Neuronal stem cell (in vitro differentiated cells): ENCODE results near the gene NGDN.

Experiments used
- DNase-seq: peaks from one replicate; pipeline ENCODE4 v3.0.0-alpha.2; 2013; ENCODE audit warnings: low spot score
- H2AFZ ChIP-seq: one replicate; pipeline ENCODE4 v1.6.1; 2013; ENCODE audit warnings: mild to moderate bottlenecking, low read length, inconsistent platforms
- H2AK5ac ChIP-seq: 2 replicates; pipeline ENCODE4 v1.6.1; 2013; ENCODE audit warnings: low read depth, mild to moderate bottlenecking, inconsistent platforms, low read length, moderate library complexity, mixed read lengths
- H2BK120ac ChIP-seq: 2 replicates; pipeline ENCODE4 v1.6.1; 2013; ENCODE audit warnings: low read depth, mild to moderate bottlenecking, inconsistent platforms, low read length, moderate library complexity, mixed read lengths
- H2BK12ac ChIP-seq: one replicate; pipeline ENCODE4 v1.6.1; 2013; ENCODE audit warnings: low read length, inconsistent platforms
- H2BK15ac ChIP-seq: 2 replicates; pipeline ENCODE4 v1.6.1; 2013; ENCODE audit warnings: mild to moderate bottlenecking, low read length, inconsistent platforms, mixed read lengths
- H2BK5ac ChIP-seq: one replicate; pipeline ENCODE4 v1.6.1; 2013; ENCODE audit warnings: inconsistent platforms, mild to moderate bottlenecking, low read length, moderate library complexity
- H3K14ac ChIP-seq: one replicate; pipeline ENCODE4 v1.6.1; 2013; ENCODE audit warnings: low read length, inconsistent platforms
- H3K18ac ChIP-seq: 2 replicates; pipeline ENCODE4 v1.6.1; 2013; ENCODE audit warnings: low read length, inconsistent platforms
- H3K23ac ChIP-seq: 2 replicates; pipeline ENCODE4 v1.6.1; 2013; ENCODE audit warnings: low read depth, mild to moderate bottlenecking, mixed read lengths, low read length, inconsistent platforms; ENCODE audit not compliant: poor library complexity
- H3K27ac ChIP-seq: replicated peaks from 3 replicates; pipeline ENCODE4 v1.5.1; 2013; ENCODE audit warnings: low read length, inconsistent platforms
- H3K27me3 ChIP-seq, 3 experiments: 2 replicates each; pipeline ENCODE4 v1.6.1; 2013; ENCODE audit warnings: low read length in 3 of 3, mild to moderate bottlenecking in 2 of 3, inconsistent platforms in 1 of 3, low read depth in 1 of 3, mixed read lengths in 1 of 3, moderate library complexity in 1 of 3; ENCODE audit not compliant: control insufficient read depth in 3 of 3, insufficient read depth in 3 of 3
- H3K36me3 ChIP-seq, 2 donors: replicated peaks in 1 of 2; 2 replicates each; pipeline ENCODE4 v1.6.1; 2013; ENCODE audit warnings: low read length in 2 of 2; ENCODE audit not compliant: control insufficient read depth in 2 of 2, insufficient read depth in 2 of 2
- H3K4ac ChIP-seq: 2 replicates; pipeline ENCODE4 v1.6.1; 2013; ENCODE audit warnings: inconsistent platforms, mild to moderate bottlenecking, low read length, moderate library complexity
- H3K4me1 ChIP-seq, 2 donors: 1 replicate in 1 of 2; 2 replicates in 1 of 2; pipeline ENCODE4 v1.6.1; 2013; ENCODE audit warnings: low read length in 2 of 2, low read depth in 1 of 2; ENCODE audit not compliant: control insufficient read depth in 2 of 2, insufficient read depth in 1 of 2
- H3K4me2 ChIP-seq: one replicate; pipeline ENCODE4 v1.6.1; 2013; ENCODE audit warnings: mild to moderate bottlenecking, low read length, inconsistent platforms; ENCODE audit not compliant: insufficient read depth, poor library complexity, severe bottlenecking
- H3K4me3 ChIP-seq, 2 donors: 2 replicates each; pipeline ENCODE4 v1.5.1; 2013; ENCODE audit warnings: low read length in 2 of 2, mild to moderate bottlenecking in 2 of 2, inconsistent platforms in 1 of 2, moderate library complexity in 1 of 2
- H3K79me1 ChIP-seq: one replicate; pipeline ENCODE4 v1.6.1; 2013; ENCODE audit warnings: low read depth, mild to moderate bottlenecking, inconsistent platforms, low read length, moderate library complexity
- H3K9ac ChIP-seq: one replicate; pipeline ENCODE4 v1.6.1; 2013; ENCODE audit warnings: mild to moderate bottlenecking, low read depth, low read length, inconsistent platforms; ENCODE audit not compliant: poor library complexity
- H3K9me3 ChIP-seq, 2 donors: replicated peaks in 1 of 2; 2 replicates each; pipeline versions ENCODE3 to v1.6.1; 2013; ENCODE audit warnings: low read length in 2 of 2, mild to moderate bottlenecking in 2 of 2, inconsistent platforms in 1 of 2, low read depth in 1 of 2, mixed read lengths in 1 of 2, moderate library complexity in 1 of 2; ENCODE audit not compliant: control insufficient read depth in 2 of 2, insufficient read depth in 1 of 2
- H4K8ac ChIP-seq: one replicate; pipeline ENCODE4 v1.6.1; 2013; ENCODE audit warnings: low read depth, mild to moderate bottlenecking, inconsistent platforms, low read length, moderate library complexity
- H4K91ac ChIP-seq: one replicate; pipeline ENCODE4 v1.6.1; 2013; ENCODE audit warnings: low read length, low read depth, mild to moderate bottlenecking, inconsistent platforms; ENCODE audit not compliant: poor library complexity
- WGBS, 2 donors: extraction: QIAGEN DNeasy Blood & Tissue Kit; methylation state at CpG; one replicate each; pipeline ENCODE4 v1.1.7; 2013; ENCODE audit warnings: missing lambda C conversion rate in 2 of 2, mixed read lengths in 1 of 2; ENCODE audit not compliant: insufficient read length in 2 of 2, insufficient replicate concordance in 1 of 2; ENCODE audit errors: extremely low coverage in 2 of 2; 5-methylcytosine and 5-hydroxymethylcytosine counted together

The NGDN gene

DNA sequence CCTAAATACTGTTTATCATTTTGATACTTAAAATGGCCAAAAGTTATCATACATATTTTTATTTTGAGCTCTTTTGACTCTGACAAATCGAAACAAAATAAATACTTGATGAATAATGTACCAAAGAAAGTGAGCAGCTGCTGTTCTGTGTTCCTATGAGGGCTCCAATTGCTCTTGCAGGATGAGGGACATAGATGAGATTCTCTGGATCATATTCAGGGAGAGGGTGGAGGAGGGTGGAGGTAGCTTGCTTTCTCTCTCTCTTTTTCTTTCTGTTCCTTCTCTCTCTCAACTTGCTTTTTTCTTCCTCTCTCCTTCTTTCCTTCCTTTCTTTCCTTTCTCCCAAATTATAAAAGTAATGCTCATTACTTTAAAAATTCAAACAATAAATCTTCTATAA lies 25.2 kb upstream of the NGDN start:
- no peak overlapping the region for H3K9ac ChIP-seq
- no peaks in the 10 kb centered on the region for H3K36me3 ChIP-seq
- H3K27me3 ChIP-seq: peaks cover 0 to 19% (median 0%) of the 10 kb centered on the region in 3 experiments
- no peak overlapping the region for H2BK12ac ChIP-seq
- no peak overlapping the region for H2BK15ac ChIP-seq
- H3K4me3 ChIP-seq: no peak overlapping the region
- H3K18ac ChIP-seq: no peak overlapping the region
- H2AFZ ChIP-seq: no peak overlapping the region
- H3K4ac ChIP-seq: no peak overlapping the region
- no peak overlapping the region for H4K91ac ChIP-seq
- H3K23ac ChIP-seq: no peak overlapping the region
- no peak for DNase-seq
- H3K27ac ChIP-seq: no peak overlapping the region
- H2AK5ac ChIP-seq: no peak overlapping the region
- no CpG with 5 or more reads among the region's 1 CpG for WGBS, 2 donors
- no peaks in the 10 kb centered on the region for H3K79me1 ChIP-seq
- H3K14ac ChIP-seq: no peak overlapping the region
- no peak overlapping the region for H4K8ac ChIP-seq
- no peaks in the 10 kb centered on the region for H3K9me3 ChIP-seq
- H2BK5ac ChIP-seq: no peak overlapping the region
- H2BK120ac ChIP-seq: no peak overlapping the region
- H3K4me2 ChIP-seq: no peak overlapping the region
- H3K4me1 ChIP-seq: peaks cover 9 to 20% of the 10 kb centered on the region in 2 donors

DNA sequence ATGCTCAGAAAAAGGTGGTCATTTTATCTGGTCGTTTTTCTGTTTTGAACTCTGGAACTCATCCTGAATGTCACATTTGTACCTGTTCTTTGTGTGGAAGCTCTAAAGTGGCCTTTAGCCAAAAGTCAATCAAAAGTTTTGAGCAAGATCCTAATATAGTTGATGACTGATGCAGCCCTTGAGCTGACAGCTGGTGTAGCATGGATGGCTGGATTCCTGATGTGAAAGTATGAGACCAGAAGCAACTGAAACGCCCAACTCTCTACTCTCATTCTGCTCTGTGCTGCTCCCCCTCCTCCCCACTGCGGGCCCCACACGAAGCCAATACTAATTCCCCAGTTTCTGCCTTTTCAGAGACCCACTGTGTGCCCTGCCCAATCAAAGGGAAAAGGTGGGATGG lies 23.7 kb upstream of the NGDN start:
- Histone ChIP-seq H3K4me2 (no peak overlapping the region), H4K91ac (no peak overlapping the region), H3K14ac (no peak overlapping the region), H2AFZ (no peak overlapping the region), H2BK12ac (no peak overlapping the region), H3K4me3 (no peak overlapping the region), H3K9ac (no peak overlapping the region), H3K4ac (no peak overlapping the region), H4K8ac (no peak overlapping the region), H3K9me3 (no peaks in the 10 kb centered on the region), H3K18ac (no peak overlapping the region), H3K27ac (no peak overlapping the region), H2BK15ac (no peak overlapping the region), H2AK5ac (no peak overlapping the region), H3K27me3 (peaks cover 0 to 19% (median 0%) of the 10 kb centered on the region in 3 experiments), H2BK120ac (no peak overlapping the region), H3K23ac (no peak overlapping the region), H3K79me1 (no peaks in the 10 kb centered on the region), H3K36me3 (no peaks in the 10 kb centered on the region), H2BK5ac (no peak overlapping the region), H3K4me1 (peaks cover 8 to 18% of the 10 kb centered on the region in 2 donors)
- WGBS, 2 donors: no CpG with 5 or more reads among the region's 4 CpGs
- no peak for DNase-seq

GRCh38 chr14:23446291-23446851 lies 23.1 kb upstream of the NGDN start:
- Histone ChIP-seq H2AFZ (no peak overlapping the region), H3K4me2 (no peak overlapping the region), H2BK15ac (no peak overlapping the region), H3K79me1 (no peaks in the 10 kb centered on the region), H3K27ac (no peak overlapping the region), H4K8ac (no peak overlapping the region), H3K18ac (peak overlapping the region; percentile 42), H3K23ac (no peak overlapping the region), H3K4ac (no peak overlapping the region), H3K9ac (no peak overlapping the region), H2AK5ac (peak overlapping the region; percentile 13), H2BK5ac (no peak overlapping the region), H3K27me3 (peaks cover 0 to 21% (median 0%) of the 10 kb centered on the region in 3 experiments), H3K4me1 (peaks cover 8 to 18% of the 10 kb centered on the region in 2 donors), H4K91ac (no peak overlapping the region), H3K9me3 (no peaks in the 10 kb centered on the region), H2BK120ac (no peak overlapping the region), H3K4me3 (no peak overlapping the region), H2BK12ac (no peak overlapping the region), H3K14ac (no peak overlapping the region), H3K36me3 (no peaks in the 10 kb centered on the region)
- no CpG with 5 or more reads among the region's 4 CpGs for WGBS, 2 donors
- DNase-seq: no peak

- no peak overlapping the region for H2BK12ac ChIP-seq
- H3K9me3 ChIP-seq: peaks cover 0 to 7% of the 10 kb centered on the region in 2 donors
- H3K4ac ChIP-seq: no peak overlapping the region
- no peaks in the 10 kb centered on the region for H3K36me3 ChIP-seq
- no peak overlapping the region for H3K27ac ChIP-seq
- H3K4me1 ChIP-seq: peaks cover 6 to 13% of the 10 kb centered on the region in 2 donors
- H4K8ac ChIP-seq: no peak overlapping the region
- H3K18ac ChIP-seq: no peak overlapping the region
- no peak overlapping the region for H2BK15ac ChIP-seq
- no peak overlapping the region for H3K4me3 ChIP-seq
- no peak overlapping the region for H2BK120ac ChIP-seq
- H3K23ac ChIP-seq: no peak overlapping the region
- H3K79me1 ChIP-seq: no peaks in the 10 kb centered on the region
- H3K14ac ChIP-seq: no peak overlapping the region
- no peak for DNase-seq
- H3K27me3 ChIP-seq: peaks cover 0 to 21% (median 0%) of the 10 kb centered on the region in 3 experiments
- no peak overlapping the region for H4K91ac ChIP-seq
- no peak overlapping the region for H2BK5ac ChIP-seq
- H2AFZ ChIP-seq: peak overlapping the region; percentile 11
- no peak overlapping the region for H3K4me2 ChIP-seq
- no peak overlapping the region for H2AK5ac ChIP-seq
- no peak overlapping the region for H3K9ac ChIP-seq
- WGBS, 2 donors: no CpG with 5 or more reads among the region's 7 CpGs
These were observed 21.8 kb upstream of the NGDN start for GRCh38 chr14:23447361-23448350.
